Fibroblast of the aortic adventitia (primary cell): ENCODE data around the gene RRP12. TPM values are rescaled to one million over a fixed set of nuclear protein-coding genes. Genes with fewer than 3 reads are reported as not detected.

Experiments
- DNase-seq: peaks from one replicate; pipeline ENCODE4 v3.0.0-alpha.2; 2010; ENCODE audit warnings: low read depth
- H3K4me3 ChIP-seq: 2 replicates; pipeline ENCODE4 v1.5.1; 2011; ENCODE audit warnings: low read depth, mild to moderate bottlenecking, control low read depth, low read length, moderate library complexity
- total RNA-seq: library from RNA; depleted of rRNA; stranded (reverse); fragments of >200 nt; gene quantifications from 2 replicates; pipeline ENCODE4 v1.2.3, GENCODE V29; 2012; ENCODE audit warnings: low replicate concordance
- TF ChIP-seq, protein P1 (sequence below): IDR thresholded peaks from 2 replicates; pipeline ENCODE4 v1.5.1; 2011; ENCODE audit warnings: mild to moderate bottlenecking, low read length, control low read depth, inconsistent platforms; ENCODE audit not compliant: insufficient read depth

The RRP12 gene
- total RNA-seq, 1 donor: 15.9 TPM

GRCh38 chr10:97396056-97396455, 5.1 kb downstream of the RRP12 start:
- TF ChIP-seq, protein P1, sequence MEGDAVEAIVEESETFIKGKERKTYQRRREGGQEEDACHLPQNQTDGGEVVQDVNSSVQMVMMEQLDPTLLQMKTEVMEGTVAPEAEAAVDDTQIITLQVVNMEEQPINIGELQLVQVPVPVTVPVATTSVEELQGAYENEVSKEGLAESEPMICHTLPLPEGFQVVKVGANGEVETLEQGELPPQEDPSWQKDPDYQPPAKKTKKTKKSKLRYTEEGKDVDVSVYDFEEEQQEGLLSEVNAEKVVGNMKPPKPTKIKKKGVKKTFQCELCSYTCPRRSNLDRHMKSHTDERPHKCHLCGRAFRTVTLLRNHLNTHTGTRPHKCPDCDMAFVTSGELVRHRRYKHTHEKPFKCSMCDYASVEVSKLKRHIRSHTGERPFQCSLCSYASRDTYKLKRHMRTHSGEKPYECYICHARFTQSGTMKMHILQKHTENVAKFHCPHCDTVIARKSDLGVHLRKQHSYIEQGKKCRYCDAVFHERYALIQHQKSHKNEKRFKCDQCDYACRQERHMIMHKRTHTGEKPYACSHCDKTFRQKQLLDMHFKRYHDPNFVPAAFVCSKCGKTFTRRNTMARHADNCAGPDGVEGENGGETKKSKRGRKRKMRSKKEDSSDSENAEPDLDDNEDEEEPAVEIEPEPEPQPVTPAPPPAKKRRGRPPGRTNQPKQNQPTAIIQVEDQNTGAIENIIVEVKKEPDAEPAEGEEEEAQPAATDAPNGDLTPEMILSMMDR: no peak
- DNase-seq: no peak
- H3K4me3 ChIP-seq: no peak overlapping the region

GRCh38 chr10:97393034-97393573, 8.0 kb downstream of the RRP12 start:
- TF ChIP-seq, protein P1: no peak
- DNase-seq: no peak
- no peak overlapping the region for H3K4me3 ChIP-seq

DNA sequence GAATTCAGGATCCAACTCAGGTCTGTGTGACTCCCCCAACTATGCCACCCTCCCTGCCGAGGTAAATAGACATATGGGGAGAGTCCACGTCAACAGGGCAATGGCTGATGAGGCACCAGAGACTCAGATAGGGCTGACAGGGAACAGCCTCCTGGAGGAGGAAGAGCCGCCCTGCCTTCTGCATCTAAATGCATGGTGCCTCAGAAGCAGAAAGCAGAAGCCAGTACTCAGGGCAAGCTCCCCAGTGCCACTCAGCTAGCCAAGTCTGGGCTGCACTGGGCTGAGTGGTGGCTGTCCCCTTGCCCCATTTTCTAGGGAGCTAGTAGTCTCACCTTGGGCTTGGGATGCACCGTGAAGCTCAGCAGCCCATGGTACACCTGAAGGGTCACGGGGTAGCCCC, 11.0 kb downstream of the RRP12 start:
- no peak overlapping the region for H3K4me3 ChIP-seq
- TF ChIP-seq, protein P1: no peak
- no peak for DNase-seq

GRCh38 chr10:97388152-97388551, 13.0 kb downstream of the RRP12 start:
- TF ChIP-seq, protein P1: no peak
- DNase-seq: no peak
- no peak overlapping the region for H3K4me3 ChIP-seq

DNA sequence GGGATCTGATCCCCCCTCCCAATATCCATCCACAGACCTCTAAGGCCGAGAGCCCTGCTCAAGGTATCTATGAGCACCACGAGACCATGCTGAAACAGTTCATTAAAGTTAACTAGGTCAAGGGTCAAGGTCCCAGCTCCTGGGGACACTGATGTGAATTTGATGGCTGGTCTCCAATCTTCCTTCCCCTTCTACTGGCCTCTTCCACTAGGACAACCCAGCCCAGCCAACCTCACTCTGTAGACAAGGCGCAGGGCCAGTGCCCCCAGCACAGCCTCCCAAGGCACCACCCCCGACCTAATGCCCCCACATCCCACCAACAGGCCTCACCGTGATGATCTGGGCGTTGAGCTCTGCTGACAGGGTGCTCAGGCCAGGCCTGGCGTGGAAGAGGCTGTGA, 15.6 kb downstream of the RRP12 start:
- TF ChIP-seq, protein P1: no peak
- no peak overlapping the region for H3K4me3 ChIP-seq
- DNase-seq: no peak

DNA sequence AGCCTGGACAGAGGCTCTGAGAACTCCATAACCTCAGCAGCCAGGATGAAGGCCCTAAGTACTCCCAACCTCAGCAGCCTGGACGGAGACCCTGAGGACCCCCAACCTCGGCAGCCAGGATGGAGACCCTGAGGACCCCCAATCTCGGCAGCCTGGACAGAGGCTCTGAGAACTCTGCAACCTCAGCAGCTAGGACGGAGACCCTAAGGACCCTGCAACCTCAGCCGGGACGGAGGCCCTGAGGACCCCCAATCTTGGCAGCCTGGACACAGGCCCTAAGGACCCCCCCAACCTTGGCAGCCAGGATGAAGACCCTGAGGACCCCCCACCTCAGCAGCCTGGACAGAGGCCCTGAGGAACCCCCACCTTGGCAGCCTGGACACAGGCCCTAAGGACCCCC, 16.5 kb downstream of the RRP12 start:
- TF ChIP-seq, protein P1: no peak
- no peak overlapping the region for H3K4me3 ChIP-seq
- no peak for DNase-seq

- H3K4me3 ChIP-seq: no peak overlapping the region
- TF ChIP-seq, protein P1: no peak
- no peak for DNase-seq
Observed at GRCh38 chr10:97384156-97384555, 17.0 kb downstream of the RRP12 start.
